Iris pigment epithelial cell (primary cell): ENCODE measurements around the gene CYP4F2.
"Not testable (repeated sequence)": the region's sequence is repeated elsewhere in the genome, so short reads cannot be mapped to it uniquely, and the experiment has no call there.

Experiments used
- DNase-seq: peaks from one replicate; pipeline ENCODE4 v3.0.0-alpha.2; 2011; ENCODE audit warnings: low read depth

The CYP4F2 gene

DNA sequence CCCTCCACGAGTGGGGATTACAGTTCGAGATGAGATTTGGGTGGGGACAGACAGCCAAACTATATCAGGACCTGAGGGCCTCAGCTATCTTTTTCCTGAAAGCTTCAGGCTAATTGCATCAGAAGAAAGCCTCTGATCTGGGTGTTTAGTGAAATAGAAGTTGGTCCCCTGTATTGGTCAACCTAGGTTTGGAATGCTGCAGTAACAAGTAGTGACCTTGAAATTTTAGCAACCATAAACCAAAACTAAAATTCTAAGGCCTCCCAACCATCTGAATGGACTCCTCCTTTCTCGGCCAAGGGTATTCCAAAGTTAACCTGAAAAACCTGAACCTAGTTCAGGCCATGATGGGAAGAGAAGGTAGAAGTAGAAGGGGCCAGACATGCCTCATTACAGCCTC is 47.5 kb downstream of the CYP4F2 start:
- no peak for DNase-seq

DNA sequence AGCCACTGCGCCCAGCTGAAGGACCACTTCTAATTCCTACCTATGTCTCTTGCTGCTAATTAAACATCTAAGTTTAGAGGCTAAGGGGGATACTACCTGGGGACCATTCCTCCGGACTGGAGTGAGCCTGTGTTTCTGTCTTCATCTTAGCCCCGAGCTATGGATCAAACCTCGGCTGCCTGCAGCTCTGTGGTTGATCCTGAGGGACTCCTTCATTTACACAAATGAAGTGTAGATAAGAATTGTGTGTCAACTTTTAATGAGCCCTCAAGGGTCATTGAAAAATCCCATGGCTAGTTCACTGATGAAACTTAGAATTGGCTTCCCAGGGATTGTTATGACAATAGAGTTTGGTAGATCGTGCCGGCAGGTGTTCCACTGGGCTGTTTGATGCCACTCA is 51.0 kb downstream of the CYP4F2 start:
- no peak for DNase-seq

DNA sequence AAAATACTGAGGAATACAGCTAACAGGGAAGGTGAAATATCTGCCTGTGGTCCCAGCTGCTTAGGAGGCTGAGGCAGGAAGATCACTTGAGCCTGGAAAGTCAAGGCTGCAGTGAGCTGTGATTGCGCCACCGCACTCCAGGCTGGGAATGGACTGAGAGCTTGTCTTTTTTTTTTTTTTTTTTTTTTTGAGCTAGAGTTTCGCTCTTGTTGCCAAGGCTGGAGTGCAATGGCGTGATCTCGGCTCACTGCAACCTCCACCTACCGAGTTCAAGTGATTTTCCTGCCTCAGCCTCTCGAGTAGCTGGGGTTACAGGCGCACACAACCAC is 54.0 kb downstream of the CYP4F2 start:
- not testable (repeated sequence) for DNase-seq

- no peak for DNase-seq
Observed at GRCh38 chr19:15843203-15843893, 54.5 kb downstream of the CYP4F2 start.

- DNase-seq = no peak
Observed at GRCh38 chr19:15841875-15842569, 55.9 kb downstream of the CYP4F2 start.

DNA sequence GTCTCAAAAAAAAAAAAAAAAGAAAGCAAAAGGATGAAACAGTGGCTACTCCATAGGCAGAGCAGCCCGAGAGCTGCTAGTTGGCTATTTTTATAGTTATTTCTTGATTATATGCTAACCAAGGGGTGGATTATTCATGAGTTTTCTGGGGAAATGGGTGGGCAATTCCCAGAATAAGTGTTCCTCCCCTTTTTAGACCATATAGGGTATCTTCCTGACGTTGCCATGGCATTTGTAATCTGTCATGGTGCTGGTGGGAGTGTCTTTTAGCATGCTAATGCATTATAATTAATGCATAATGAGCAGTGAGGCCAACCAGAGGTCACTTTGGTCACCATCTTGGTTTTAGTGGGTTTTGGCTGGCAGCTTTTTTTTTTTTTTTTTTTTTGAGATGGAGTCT is 57.0 kb downstream of the CYP4F2 start:
- no peak for DNase-seq

DNA sequence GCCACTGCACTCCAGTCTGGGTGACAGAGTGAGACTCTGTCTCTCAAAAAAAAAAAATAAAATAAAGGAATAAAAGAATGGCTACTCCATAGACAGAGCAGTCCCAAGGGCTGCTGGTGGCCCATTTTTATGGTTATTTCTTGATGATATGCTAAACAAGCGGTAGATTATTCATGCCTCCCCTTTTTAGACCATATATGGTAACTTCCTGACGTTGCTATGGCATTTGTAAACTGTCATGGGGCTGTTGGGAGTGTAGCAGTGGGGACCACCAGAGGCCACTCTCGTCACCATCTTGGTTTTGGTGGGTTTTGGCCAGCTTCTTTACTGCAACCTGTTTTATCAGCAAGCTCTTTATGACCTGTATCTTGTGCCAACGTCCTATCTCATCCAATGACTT is 58.0 kb downstream of the CYP4F2 start:
- not testable (repeated sequence) for DNase-seq

DNA sequence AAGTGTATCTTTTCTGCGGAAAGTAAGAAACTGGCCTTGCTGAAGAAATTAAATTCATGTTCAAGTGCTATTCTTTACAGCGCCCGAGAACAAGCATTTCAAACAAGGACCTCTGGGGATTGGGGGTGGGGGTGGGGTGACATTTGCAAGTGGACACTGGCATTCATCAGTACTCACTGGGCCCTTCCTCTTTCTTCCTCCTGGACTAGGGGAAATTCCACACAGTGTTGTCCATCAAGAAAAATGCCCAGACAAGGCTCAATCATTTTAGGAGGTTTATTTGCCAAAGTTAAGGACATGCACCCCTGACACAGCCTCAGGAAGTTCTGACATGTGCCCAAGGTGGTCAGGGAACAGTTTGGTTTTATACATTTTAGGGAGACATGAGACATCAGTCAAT is 59.5 kb downstream of the CYP4F2 start:
- no peak for DNase-seq

DNA sequence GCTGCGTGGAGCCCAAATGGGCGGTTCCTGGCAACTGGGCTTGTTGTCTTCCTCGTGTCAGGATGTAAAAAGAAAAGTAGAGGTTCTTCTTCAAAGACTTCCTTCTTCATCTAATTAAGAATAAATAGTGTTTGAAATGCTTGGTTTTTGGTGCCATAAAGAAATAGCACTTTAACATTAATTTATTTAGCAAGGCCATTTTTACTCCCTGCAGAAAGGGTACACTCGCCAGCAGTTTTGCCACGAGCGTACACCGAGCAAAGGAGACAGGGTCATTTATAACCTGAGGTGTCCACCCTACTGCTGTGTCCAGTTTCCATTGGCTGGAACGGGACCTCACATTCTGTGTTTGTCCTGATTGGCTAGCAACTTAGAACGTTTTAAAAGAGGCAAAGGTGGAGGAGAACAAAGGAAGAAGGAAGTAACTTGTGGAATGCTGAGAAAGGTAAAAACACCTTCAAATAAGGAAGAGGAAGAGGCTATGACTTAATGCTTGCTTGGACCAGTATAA is 60.6 kb downstream of the CYP4F2 start:
- DNase-seq = no peak

GRCh38 chr19:15836330-15837220 is 61.3 kb downstream of the CYP4F2 start:
- DNase-seq = peak; percentile 95

GRCh38 chr19:15835565-15836329 is 62.1 kb downstream of the CYP4F2 start:
- DNase-seq = not testable (repeated sequence)

- not testable (repeated sequence) for DNase-seq
Observed at GRCh38 chr19:15834232-15834631, 63.6 kb downstream of the CYP4F2 start.

DNA sequence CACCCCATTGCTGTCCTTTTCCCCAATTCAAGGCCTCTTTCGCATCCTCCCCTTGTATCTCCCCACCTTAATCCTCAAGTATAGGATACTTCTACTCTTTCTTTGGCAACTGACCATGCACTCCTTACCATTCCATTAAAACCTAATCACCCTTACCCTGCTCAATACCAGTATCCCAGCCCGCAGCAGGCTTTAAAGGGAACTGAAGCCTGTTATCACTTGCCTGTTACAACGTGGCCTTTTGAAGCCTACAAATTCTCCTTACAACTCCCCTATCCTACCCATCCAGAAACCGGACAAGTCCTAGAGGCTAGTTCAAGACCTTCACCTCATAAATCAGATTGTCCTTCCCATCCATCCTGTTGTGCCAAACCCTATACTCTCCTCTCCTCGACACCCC is 66.2 kb downstream of the CYP4F2 start:
- no peak for DNase-seq

DNA sequence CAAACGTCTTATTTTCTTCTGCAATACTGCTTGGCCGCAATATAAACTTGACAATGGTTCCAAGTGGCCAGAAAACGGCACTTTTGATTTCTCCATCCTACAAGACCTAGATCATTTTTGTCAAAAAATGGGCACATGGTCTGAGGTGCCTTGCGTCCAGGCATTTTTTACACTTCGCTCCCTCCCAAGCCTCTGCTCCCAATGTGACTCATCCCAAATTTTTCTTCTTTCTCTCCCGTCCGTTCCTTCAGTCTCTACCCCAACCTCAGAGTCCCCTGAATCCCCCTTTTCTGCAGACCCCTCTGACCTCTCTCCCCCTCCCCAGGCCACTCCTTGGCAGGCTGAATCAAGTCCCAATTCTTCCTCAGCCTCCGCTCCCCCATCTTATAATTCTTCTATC is 68.1 kb downstream of the CYP4F2 start:
- DNase-seq = no peak

DNA sequence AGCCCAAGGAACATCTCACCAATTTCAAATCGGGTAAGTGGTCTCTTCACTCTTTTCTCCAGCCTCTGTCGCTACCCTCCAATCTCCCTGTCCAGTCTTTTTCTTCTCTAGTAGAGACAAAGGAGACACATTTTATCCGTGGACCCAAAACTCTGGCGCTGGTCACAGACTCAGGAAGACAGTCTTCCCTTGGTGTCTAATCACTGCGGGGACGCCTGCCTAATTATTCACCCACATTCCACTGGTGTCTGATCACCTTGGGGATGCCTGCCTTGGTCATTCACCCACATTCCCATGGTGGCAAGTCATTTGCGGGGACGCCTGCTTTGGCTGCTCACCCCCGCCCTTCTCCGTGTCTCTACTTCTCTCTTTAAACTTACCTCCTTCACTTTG is 68.6 kb downstream of the CYP4F2 start:
- DNase-seq = no peak

DNA sequence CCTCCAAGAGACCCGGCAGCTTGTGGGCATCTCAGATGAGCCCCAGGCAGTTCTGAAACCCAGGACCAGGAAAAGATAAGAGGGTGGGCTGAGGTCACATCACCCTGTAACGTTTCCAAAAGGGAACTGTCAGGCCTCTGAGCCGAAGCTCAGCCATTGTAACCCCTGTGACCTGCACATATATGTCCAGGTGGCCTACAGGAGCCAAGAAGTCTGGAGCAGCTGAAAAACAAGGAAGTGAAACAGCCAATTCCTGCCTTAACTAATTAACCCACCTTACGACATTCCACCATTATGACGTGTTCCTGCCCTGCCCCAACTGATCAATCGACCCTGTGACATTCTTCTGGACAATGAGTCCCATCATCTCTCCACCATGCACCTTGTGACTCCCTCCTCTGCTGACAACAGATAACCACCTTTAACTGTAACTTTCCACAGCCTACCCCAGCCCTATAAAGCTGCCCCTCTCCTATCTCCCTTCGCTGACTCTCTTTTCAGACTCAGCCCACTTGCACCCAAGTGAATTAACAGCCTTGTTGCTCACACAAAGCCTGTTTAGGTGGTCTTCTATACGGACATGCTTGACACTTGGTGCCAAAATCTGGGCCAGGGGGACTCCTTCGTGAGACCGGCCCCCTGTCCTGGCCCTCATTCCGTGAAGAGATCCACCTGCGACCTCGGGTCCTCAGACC is 69.1 kb downstream of the CYP4F2 start:
- DNase-seq = not testable (repeated sequence)

DNA sequence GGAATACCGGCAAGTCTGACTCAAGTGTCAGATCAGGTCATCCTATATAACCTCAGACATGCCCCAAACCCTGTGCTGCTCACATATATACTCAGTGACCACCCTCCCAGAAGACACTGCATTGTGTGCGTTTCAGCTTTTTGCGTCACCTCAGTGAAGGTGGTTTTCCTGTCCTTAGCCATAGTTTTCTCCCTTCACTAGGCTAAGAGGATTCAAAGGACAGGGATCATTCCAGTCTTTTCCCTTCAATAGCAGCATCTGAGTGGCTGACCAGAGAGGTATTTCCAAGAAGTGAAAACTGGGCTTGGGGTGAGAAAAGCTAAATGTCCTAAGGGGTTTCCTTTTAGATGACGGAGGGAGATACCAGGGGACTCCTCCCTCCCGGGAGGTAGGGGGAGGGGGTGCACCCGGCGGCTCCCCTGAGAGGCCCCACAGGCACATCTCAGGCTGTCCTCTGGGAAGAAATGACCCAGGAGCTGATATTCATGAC is 69.7 kb downstream of the CYP4F2 start:
- DNase-seq = no peak
